Bone marrow (tissue), 2 donors: ENCODE data around the gene RIPOR2.
A peak's percentile ranks its signal among the peaks of the same experiment; 100 is the strongest.
"Not testable (repeated sequence)": the region's sequence is repeated elsewhere in the genome, so short reads cannot be mapped to it uniquely, and the experiment has no call there.

Source experiments
- DNase-seq, 2 donors: peaks; one replicate each; lab custom pipeline; 2025; lab: John Stamatoyannopoulos, UW

Gene RIPOR2

DNA sequence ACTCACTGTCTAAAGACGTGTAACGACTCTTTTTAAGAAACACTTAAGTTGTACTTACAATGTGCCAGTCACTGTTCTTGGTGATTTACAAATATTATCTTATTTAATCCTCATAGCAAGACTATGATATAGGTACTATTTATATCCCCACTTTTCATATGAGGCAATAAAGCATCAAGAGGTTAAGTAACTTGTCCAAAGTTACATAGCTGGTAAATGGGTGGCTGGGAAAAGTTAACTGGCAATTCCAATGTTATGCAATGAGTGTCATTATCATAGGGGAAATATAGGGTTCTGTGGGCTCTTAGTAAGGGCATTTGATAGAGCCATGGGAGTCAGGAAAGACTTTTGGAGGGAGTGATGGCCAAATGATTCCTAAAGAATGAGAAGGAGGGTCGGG lies 21.4 kb upstream of the RIPOR2 start:
- no peak for DNase-seq

DNA sequence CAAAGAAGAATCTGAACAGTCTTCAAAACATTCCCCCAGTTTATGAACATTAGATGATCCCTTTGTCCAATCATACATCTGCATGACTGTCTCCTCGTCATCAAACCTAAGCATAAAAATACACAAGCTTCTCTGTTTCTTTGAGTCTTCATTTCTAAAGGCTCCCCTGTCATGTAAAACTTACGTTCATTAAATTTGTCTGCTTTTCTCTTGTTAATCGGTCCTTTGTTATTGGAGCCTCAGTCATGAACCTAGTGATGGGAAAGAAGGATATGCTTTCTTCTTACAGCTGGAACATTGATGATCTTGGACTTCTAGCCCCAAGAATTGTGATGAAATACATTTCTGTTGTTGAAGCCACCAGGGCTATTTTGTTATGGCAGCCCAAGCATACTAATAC lies 18.0 kb upstream of the RIPOR2 start:
- DNase-seq, result no peak

DNA sequence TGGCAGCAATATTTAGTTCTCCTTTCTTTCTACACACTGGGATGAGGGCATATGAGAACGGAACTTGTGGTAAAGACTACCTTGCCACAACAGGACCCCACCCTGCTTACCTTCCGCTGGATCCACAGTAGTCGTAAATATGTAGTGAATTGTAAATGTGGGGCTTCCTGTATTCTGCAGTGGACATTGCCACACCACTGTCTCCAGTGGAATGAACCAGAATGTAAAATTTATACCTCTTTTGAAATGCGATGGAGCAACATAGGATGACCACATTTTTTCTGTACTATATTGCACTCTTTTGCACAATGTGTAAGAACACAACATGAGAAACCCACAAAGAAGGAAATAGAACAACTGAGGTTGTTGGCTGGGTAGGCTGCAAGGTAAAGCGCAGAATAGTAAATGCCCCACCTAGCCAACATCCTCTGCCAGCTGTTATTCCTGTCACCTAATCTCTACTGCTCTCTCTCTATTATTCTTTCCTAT lies 16.1 kb upstream of the RIPOR2 start:
- peak; percentile 28 to 73 for DNase-seq

DNA sequence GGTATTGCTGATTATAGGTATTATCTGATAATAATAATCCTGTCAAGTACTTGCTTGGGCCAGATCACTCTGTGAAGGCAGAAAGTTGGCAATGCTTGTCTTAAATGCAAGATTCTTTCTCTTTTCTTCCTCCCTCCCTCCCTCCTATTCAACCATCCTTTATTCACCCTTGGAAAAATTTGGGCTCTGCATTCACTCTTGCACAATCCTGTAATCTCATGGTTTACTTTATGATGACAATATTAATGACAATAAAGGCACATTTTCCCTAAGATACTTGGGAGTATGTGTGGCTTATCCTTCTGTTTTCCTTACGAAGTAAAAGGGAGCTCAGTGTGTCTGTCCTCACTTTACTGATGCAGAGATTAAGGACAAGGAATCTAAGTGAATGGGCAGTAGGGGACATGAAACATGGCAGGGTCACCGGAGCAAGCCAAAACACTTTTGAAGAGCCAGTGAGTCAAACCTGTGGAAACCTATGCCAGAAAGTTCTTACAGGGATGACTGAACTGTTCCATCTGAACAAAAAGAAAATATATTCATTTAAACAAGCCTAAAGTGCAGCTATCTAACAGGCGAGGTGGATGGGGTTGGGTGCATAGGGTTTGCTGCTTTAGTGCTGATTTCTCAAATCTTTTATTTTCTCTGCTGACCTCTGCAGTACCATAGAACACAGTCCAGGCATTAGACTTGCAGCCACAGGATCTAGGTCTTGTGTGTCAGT lies 14.6 kb upstream of the RIPOR2 start:
- no peak for DNase-seq

DNA sequence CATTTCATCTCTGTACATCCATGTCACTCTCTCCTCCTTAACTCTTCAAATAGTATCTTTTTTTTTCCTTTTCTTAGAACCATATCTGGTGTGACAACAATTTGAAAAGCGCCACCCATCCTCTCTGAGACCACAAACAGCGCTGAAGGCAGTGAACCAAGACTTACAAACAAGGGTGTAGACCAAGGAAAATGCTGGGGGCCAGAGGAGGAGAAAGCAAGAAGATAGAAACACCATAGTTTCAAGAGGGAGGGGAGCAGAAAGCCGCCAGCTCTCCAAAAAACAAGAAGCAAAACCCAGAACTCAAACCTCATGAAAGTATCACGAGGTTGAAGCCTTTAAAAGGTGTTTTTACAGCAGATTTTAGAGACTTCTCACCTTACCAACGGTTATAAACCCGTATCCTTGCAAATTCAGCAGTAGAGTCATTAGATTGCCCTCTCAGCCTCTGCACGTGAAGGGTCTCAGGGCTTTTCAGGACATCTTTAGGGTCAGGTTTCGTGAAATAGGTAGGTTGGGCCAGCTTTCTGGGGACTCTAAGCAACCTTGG lies 13.3 kb upstream of the RIPOR2 start:
- DNase-seq, result no peak

DNA sequence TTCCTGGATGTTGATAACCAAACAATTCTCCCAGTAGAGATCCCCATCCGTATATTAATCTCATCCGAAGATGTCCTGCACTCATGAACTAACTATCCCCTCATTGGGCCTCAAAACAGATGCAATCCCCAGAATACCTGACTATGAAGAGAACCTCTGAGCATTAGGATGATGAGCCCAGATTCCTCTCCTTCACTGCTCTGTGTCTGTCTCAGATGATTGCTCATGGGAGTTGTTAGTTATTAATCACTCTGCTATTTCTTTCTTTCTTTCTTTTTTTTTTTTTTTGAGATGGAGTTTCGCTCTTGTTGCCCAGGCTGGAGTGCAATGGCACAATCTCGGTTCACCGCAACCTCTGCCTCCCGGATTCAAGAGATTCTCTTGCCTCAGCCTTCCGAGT lies 12.5 kb upstream of the RIPOR2 start:
- DNase-seq, result not testable (repeated sequence)

DNA sequence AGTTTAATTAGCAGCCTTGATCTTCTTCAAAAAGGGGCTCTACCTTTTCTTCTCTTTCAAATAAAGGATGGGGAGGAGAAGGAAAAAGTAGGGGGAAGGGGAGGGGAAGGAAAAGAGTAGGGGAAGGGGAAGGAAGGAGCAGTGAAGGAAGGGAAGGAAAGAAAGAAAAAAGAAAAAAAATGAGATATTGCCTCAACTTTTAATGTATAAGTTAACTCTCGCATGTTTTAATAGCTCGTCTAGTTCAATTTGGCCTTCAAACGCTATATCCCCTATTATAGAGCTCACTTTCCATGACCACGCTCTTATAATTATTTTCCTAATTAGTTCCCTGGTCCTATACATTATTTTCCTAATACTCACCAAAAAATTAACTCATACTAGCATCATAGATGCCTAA lies 11.9 kb upstream of the RIPOR2 start:
- no peak for DNase-seq

DNA sequence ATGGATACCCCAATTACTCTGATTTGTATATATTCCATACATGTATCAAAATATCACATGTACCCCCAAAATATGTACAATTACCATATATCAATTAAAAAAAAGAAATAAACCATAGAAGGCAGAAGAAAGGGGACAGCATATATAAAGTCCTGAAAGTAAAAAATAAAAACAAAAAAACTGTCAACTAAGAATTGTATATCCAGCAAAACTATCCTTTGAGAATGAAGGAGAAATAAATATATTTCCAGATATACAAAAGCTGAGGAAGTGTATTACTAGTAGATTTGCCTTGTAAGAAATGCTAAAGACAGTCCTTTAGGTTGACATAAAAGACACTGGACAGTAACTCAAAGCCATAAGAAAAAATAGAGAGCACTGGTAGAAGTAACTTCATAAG lies 9.3 kb upstream of the RIPOR2 start:
- no peak for DNase-seq

DNA sequence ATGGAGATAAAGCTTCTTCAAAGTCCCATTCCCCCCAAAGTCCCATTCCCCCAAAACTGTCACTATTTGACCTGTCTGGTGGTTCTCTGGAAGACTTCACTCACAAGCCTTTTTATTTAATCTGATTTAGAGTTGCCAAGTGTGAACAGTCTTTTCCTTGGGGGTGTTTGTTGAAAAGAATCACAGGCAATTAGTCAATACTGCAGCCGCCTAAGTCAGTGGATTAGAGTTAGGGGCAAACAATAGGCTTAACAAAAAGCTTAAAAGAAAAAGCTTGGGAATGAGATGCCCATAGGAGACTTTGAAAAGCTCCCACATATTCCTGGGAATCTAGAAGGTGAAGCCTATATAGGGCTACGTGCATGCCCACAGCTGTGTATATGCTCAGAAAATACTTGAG lies 8.0 kb upstream of the RIPOR2 start:
- no peak for DNase-seq

DNA sequence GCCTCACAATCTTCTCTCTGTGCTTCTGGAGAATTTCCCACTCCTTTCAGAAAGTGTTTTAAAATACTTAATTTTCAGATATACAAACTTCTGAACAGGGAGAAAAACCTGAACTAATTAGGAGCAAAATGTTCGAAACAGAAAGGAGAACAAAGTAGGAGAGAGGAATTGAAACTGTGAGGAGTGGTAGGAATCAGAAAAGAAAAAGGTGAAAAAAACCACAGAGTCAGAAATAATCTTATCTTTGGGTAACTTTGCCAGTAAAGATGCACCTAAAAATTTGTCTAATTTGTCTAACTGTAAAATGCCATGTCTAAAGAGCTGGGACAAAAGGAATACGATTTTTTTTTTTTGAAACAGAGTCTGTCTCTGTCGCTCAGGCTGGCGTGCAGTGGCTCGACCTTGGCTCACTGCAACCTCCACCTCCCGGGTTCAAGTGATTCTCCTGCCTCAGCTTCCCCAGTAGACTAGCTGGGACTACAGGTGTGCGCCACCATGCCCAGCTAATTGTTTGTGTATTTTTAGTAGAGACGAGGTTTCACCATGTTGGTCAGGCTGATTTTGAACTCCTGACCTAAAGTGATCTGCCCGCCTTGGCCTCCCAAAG lies 4.7 kb upstream of the RIPOR2 start:
- no peak for DNase-seq

DNA sequence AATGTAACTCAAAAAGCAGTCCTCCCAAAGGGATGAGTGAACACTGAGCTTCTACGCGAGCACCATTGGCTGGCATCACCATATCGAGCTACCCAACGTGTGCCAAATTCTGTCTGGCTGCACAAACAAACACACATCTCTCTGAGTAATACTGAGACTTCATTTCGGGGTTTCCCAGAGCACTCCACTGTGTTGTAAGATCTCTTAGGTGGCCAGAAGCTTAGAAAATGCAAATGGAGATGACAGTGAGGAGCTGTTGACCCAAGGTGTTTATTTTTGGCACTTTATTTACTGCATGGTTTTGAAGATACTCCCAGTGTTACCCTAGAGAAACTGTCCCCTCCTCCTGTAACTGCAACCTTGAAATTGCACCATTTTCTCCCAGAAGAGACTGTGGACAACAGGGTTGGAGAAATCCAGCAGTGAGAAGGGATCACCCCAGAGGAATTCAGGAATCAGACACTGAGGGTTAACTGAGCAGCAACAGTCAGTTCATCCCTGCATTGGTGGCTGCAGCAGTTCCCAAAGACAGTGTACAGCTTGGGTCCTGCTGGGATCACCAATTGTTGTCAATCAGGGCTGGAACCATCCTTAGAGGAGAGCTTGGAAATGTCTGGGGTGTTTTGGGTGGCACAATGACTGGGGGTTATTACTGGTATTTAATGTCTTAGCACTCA lies 1.0 kb upstream of the RIPOR2 start:
- no peak for DNase-seq

DNA sequence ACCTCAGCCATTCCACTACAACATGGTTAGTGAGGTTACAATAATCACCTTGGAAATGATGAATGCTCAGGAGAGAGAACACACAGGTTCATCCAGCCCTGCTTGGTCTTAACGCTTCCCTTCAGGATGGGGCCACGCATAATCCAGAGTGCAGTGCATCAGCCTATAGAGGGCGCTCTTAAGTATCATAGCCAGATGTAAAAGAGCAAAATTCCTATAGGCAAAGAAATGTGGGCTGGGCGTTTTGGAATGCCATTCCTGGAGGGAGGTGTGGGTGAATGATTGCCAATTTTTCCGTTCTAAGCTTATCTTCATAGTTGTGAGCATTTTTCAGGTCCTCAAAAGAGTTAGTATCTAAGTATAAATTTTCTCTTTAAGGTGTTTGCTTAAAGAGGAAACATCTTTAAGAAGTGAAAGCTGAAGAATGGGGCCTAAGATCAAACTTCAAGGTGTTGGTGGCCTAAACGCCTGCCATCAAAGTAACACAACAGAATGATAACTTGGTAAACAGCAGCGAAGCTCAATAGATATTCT lies 1.8 kb downstream of the RIPOR2 start:
- no peak for DNase-seq

DNA sequence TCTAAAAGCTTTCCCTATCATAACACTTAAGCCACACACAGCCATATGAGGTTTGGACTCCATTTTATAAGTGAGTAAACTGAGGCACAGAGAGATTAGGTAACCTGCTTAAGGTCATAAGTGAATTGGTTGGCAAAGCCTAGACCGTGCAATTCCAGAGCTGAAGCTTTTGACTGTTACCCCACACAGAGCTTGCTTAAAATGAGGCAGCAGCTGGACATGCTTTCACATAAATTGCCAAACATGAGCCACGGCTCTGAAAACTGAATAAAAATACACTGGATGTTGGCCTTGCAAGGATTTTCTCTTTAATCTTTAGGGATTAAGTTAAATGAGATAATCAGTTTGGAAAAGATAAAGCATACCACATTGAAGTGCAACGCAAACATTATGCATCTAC lies 2.5 kb downstream of the RIPOR2 start:
- no peak for DNase-seq

DNA sequence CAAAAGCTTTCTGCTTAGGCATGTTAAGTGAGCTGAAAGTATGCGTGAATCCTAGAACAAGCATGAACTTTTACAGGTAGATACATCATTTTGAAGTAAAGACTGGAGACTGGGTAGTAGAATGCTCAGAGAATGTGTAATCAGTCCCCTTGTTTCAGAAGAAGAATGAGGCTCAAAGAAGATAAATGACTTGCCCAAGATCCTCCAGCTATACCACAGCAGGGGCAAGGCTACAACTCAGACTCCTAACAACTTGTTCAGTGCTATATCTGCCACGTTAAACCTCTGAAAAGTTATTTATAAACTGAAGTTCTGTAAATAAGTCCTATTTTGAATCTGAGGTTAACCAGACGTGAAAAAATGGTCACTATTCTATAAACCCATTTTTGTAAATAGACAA lies 2.9 kb downstream of the RIPOR2 start:
- no peak for DNase-seq

DNA sequence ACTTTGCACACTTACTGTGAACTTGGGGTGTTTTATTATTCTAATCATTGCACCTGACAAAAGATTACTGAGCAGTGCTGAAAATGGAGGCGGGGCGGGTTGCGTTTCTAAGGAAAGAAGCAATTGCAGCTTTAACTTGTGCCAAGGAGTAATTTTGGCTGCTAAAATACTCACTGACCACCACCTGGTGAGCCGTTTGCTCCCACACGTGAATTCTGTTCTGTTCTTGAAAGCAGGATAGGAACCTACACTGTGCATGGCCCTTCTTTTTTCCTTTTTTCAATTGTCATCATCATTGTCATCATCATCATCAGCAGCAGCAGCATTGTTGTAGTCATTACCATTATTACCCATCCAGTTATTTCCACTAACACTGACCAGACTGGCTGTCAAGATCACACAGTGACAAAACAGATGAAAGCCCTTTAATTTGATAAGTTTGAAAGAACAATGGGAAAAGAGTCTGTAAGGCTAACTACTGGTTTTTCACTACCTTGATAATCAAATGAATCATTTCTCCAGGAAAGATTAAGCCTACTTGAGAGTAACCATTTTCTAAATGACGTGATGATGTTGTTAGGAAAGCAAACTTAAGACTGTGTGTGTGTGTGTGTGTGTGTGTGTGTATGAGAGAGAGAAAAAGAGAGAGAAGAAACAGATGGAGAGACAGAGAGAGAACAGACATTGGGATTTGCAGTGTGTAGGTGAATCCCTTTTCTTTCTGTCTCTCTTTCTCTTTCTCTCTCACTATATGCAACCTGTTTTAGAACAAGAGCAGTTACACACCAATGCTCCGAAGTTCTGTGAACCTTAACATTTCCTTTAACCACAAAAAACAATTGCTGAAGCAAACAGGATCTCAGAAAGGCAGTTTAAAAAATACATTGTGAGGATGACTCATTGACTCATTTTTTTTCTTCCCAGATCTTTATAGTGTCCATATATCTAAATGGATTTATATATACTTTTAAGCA lies 3.8 kb downstream of the RIPOR2 start:
- peak in 1 of 2 donors; percentile 34 for DNase-seq

DNA sequence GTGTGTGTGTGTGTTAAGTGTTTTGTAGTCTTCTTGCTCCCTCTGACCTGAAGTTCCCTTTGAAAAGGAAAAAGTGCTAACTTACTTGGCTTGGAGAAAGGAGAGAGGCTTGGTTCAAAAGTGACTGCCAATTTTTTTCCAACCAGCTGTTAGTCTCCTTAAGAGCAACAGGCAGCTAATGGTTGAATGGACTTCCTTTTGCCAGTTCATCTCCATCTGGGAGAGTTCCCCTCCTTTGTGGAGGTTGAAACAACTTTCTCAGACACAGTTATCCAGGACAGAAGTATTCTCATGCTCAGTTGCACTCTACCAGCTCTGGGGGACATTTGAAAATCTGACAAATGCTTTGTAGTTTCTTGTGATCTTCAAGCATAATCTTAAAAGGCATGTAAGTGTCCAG lies 4.5 kb downstream of the RIPOR2 start:
- no peak for DNase-seq

DNA sequence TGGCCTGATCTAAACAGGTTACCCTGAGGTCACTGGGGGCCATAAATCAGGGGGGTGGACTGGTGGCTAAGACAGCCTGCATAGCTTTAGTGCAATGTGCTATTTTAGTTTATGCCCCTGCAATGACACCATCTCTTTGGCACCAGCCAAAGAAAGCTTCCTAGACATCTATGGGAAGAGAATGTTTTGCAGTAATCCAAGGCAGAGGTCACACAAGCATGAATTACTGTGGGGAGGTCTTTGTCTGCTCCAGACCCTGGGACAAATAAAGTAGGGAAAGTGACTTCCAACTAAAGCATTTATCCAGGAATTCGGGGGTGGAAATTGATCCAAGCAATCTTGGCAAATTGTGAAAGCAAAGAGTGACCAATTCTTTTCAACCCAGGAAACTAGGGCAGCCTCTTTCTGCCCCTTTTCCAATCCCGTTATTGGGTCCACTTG lies 5.3 kb downstream of the RIPOR2 start:
- no peak for DNase-seq

DNA sequence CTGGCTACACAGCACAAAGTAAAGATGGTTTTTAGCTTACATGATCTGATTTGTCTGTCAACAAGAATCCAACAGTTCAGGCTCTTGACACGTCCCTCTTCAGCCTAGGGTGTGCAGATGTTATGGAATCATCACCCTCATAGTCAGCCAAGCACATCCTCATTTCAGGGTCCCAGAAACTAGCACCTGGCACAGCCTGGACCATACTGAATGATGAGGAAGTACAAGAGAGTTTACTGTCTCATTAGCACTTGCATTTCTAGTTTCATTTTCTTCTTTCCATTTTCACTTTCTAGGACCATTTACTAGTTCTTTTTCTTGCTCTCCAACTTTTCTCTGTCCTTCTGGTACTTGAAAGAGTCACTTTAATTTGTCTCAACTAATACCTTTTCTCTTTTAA lies 6.5 kb downstream of the RIPOR2 start:
- peak in 1 of 2 donors; percentile 84 for DNase-seq

DNA sequence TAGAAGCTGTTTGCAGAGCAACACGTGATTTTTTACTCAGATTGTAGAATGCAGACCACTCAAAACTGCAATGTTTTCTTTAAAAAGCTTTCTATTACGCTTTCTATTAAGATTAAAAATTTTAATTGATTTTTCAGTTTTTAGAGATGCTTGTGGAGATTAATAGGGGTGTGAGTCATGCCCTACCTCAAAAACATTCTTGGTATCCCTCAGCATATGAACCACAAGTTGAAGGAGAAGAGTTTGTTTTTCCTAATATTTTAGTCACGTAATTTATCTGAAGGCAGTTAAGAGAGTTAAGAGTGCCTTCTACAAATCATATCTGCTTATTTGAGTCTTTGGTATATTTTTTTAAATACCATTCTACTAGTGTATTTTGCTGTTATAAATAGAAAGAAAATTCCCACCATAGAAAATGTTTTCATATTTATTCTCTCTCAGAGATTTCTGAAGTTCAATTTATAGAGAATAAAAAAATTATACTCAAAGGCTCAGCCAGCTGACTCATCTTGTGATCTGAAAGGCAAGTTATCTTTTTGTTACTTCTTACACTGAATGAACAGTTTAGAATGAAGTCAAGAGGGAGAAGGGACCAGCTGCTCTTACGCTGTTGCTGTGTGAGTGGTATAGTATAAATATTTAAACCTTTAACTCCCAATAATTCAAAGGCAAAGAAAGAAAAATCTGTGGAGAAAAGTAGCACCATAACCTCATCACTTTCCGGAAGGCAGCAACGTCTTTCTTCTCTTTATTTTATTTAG lies 7.6 kb downstream of the RIPOR2 start:
- no peak for DNase-seq

DNA sequence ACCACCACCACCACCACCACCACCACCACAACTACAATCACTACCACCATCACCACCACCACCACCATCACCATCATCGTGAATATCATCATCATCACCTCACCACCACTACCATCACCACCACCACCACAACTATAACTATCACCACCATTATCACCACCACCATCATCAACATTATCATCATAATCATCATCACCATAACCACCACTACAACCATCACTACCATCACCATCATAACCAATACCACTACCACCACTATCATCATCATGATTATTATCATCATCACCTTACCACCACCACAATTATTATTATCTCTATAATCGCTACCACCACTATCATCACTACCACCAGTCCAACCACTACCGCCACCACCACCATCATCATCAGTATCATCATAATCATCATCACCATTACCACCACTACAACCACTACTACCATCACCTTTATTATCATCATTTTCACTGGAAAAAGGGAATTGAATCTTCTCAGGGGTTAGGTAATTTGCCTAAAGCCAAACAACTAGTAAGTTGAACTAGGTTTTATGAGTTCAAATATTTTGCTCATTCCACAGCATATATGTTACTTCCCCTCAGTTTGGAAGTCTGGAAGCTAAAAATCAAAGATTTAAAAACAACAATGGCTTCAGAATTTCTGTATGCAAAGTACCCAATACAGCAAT lies 8.3 kb downstream of the RIPOR2 start:
- DNase-seq, result no peak
